PC-3 (cell line): Measurements from ENCODE around the gene FAM135A. TPM values are rescaled to one million over a fixed set of nuclear protein-coding genes. Genes with fewer than 3 reads are reported as not detected.

Source experiments
- ATAC-seq: fragments of 200-7000 bp; cut with Tn5 transposase; 2 replicates; pipeline ENCODE4 v1.9.1; 2020; ENCODE audit warnings: mild to moderate bottlenecking, moderate library complexity
- BruUV-seq: library from RNA; stranded (reverse); fragments of 400-500 nt; replicated peaks from 2 replicates; lab custom pipeline; 2021; lab: Mats Ljungman, UMichigan
- CTCF ChIA-PET: fragments of 300-600 bp; sonication (Branson Sonifier 250); formaldehyde crosslinking; loops from one replicate; lab custom pipeline; 2022; ENCODE audit warnings: antibody characterized with exemption; lab: Charles Lee
- POLR2A ChIA-PET: fragments of 300-600 bp; sonication (Branson Sonifier 250); formaldehyde crosslinking; loops from one replicate; lab custom pipeline; 2022; ENCODE audit warnings: antibody characterized with exemption; ENCODE audit not compliant: unreplicated experiment; lab: Charles Lee
- DNase-seq: peaks from one replicate; pipeline ENCODE4 v3.0.0-alpha.2; 2015
- H2AFZ ChIP-seq: fragments of 300-600 bp; sonication (generic); 2 replicates; pipeline ENCODE4 v1.6.0; 2016; ENCODE audit warnings: antibody characterized with exemption, low read length
- H3F3A ChIP-seq: fragments of 300-600 bp; sonication (generic); one replicate; pipeline ENCODE4 v1.6.0; 2017; ENCODE audit warnings: antibody characterized with exemption, low read length, control low read depth, mild to moderate bottlenecking; ENCODE audit not compliant: unreplicated experiment
- H3K27ac ChIP-seq: fragments of 300-600 bp; sonication (generic); 2 replicates; pipeline ENCODE4 v1.5.1; 2016; ENCODE audit warnings: mild to moderate bottlenecking, low read length
- H3K27me3 ChIP-seq: fragments of 300-600 bp; sonication (generic); 2 replicates; pipeline ENCODE4 v1.6.1; 2016; ENCODE audit warnings: low read length, mixed read lengths
- H3K36me3 ChIP-seq: fragments of 300-600 bp; sonication (generic); 2 replicates; pipeline ENCODE4 v1.6.1; 2016; ENCODE audit warnings: low read depth, mixed run types, low read length, mixed read lengths
- H3K4me1 ChIP-seq: fragments of 300-600 bp; sonication (generic); 2 replicates; pipeline ENCODE4 v1.5.1; 2016; ENCODE audit warnings: low read length; ENCODE audit not compliant: insufficient read depth
- H3K4me2 ChIP-seq: fragments of 300-600 bp; sonication (generic); 2 replicates; pipeline ENCODE4 v1.6.0; 2016; ENCODE audit warnings: low read length
- H3K4me3 ChIP-seq: fragments of 300-600 bp; sonication (generic); 2 replicates; pipeline ENCODE4 v1.5.1; 2016; ENCODE audit warnings: mild to moderate bottlenecking, low read length, mixed read lengths
- H3K79me2 ChIP-seq: fragments of 300-600 bp; sonication (generic); 2 replicates; pipeline ENCODE4 v1.6.1; 2017; ENCODE audit warnings: low read length, mixed read lengths
- H3K9ac ChIP-seq: fragments of 300-600 bp; sonication (generic); 2 replicates; pipeline ENCODE4 v1.6.0; 2016; ENCODE audit warnings: mild to moderate bottlenecking, low read length
- H3K9me2 ChIP-seq: fragments of 300-600 bp; sonication (generic); replicated peaks from 2 replicates; pipeline ENCODE4 v1.6.1; 2016; ENCODE audit warnings: mixed run types, low read length, mixed read lengths
- H3K9me3 ChIP-seq: fragments of 300-600 bp; sonication (generic); 2 replicates; pipeline ENCODE4 v1.6.1; 2016; ENCODE audit warnings: low read length, mixed read lengths
- H4K20me1 ChIP-seq: fragments of 300-600 bp; sonication (generic); 2 replicates; pipeline ENCODE4 v1.6.1; 2016; ENCODE audit warnings: low read length, mixed read lengths
- EZH2 ChIP-seq: fragments of 300-600 bp; sonication (generic); IDR thresholded peaks from one replicate; pipeline ENCODE4 v1.6.1; 2017; ENCODE audit warnings: antibody characterized with exemption, mild to moderate bottlenecking, low read length; ENCODE audit not compliant: unreplicated experiment
- EZH2phosphoT487 ChIP-seq: fragments of 300-600 bp; sonication (generic); IDR thresholded peaks from 2 replicates; pipeline ENCODE4 v1.6.1; 2018; ENCODE audit warnings: mild to moderate bottlenecking, antibody characterized with exemption, low read length, borderline replicate concordance
- intact Hi-C: fragments of 100-400 bp; cut with micrococcal nuclease; formaldehyde crosslinking; loops from 2 replicates; pipeline ENCODE4 v1.9.0; 2023
- total RNA-seq: library from RNA; depleted of rRNA; stranded (reverse); fragments of >200 nt; gene quantifications from 2 replicates; pipeline ENCODE4 v1.2.3, GENCODE V29; 2014
- TF ChIP-seq, protein P1 (sequence below): fragments of 300-600 bp; sonication (generic); conservative IDR thresholded peaks from 2 replicates; pipeline ENCODE4 v1.5.1; 2017; ENCODE audit warnings: antibody characterized with exemption, low read depth, mild to moderate bottlenecking, low read length

The FAM135A gene
- total RNA-seq, 1 experiment from 2014 or later, result 18.1 TPM

GRCh38 chr6:70575899-70576495, 162.7 kb downstream of the FAM135A start:
- ATAC-seq (no peak), DNase-seq (no peak)
- H3K9ac ChIP-seq, result no peak overlapping the region
- no peak overlapping the region for H3K4me3 ChIP-seq
- H3K4me2 ChIP-seq, result no peak overlapping the region
- intact Hi-C loops, result no loop called here
- BruUV-seq, result no TSS peak
- no peaks in the 10 kb centered on the region for H3K9me2 ChIP-seq
- no peaks in the 10 kb centered on the region for H3K9me3 ChIP-seq
- TF ChIP-seq EZH2phosphoT487, result no peak
- ChIA-PET CTCF (no interaction called here), POLR2A (no interaction called here)
- no peaks in the 10 kb centered on the region for H3K27me3 ChIP-seq
- H3K27ac ChIP-seq, result no peak overlapping the region
- H3K4me1 ChIP-seq, result no peaks in the 10 kb centered on the region
- no peaks in the 10 kb centered on the region for H3K79me2 ChIP-seq
- H2AFZ ChIP-seq, result no peak overlapping the region
- H3K36me3 ChIP-seq, result no peaks in the 10 kb centered on the region
- no peaks in the 10 kb centered on the region for H4K20me1 ChIP-seq
- H3F3A ChIP-seq, result no peaks in the 10 kb centered on the region

DNA sequence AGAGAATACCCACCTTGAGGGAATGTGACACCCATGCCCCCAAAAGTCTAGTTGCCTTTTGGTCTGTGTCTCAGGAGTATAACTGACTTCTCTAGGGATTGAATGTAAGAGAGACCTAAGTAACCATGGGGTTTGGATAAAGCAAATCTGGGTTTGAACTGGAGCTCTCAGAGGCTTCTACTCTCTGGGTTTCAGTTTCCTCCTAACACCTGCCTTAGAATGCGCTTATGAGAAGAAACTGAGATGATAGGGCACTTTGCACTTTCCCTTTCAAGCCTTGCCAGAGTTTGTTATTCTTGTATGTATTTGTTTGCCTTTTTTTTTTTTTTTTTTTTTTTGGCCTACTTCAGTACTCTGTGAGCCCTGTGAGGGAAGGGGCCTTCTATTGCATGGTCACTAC, 172.8 kb downstream of the FAM135A start:
- no peak for TF ChIP-seq EZH2
- TF ChIP-seq, protein P1, sequence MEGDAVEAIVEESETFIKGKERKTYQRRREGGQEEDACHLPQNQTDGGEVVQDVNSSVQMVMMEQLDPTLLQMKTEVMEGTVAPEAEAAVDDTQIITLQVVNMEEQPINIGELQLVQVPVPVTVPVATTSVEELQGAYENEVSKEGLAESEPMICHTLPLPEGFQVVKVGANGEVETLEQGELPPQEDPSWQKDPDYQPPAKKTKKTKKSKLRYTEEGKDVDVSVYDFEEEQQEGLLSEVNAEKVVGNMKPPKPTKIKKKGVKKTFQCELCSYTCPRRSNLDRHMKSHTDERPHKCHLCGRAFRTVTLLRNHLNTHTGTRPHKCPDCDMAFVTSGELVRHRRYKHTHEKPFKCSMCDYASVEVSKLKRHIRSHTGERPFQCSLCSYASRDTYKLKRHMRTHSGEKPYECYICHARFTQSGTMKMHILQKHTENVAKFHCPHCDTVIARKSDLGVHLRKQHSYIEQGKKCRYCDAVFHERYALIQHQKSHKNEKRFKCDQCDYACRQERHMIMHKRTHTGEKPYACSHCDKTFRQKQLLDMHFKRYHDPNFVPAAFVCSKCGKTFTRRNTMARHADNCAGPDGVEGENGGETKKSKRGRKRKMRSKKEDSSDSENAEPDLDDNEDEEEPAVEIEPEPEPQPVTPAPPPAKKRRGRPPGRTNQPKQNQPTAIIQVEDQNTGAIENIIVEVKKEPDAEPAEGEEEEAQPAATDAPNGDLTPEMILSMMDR, result no peak
- TF ChIP-seq EZH2phosphoT487, result no peak
- Histone ChIP-seq H3K9ac (no peak overlapping the region), H3K4me2 (no peak overlapping the region), H2AFZ (no peak overlapping the region), H3K27ac (no peak overlapping the region), H3K4me3 (no peak overlapping the region), H3K27me3 (no peaks in the 10 kb centered on the region), H3F3A (no peaks in the 10 kb centered on the region), H3K36me3 (no peaks in the 10 kb centered on the region), H4K20me1 (no peaks in the 10 kb centered on the region), H3K9me3 (no peaks in the 10 kb centered on the region), H3K4me1 (no peaks in the 10 kb centered on the region), H3K79me2 (no peaks in the 10 kb centered on the region), H3K9me2 (no peaks in the 10 kb centered on the region)
- intact Hi-C loops, result no loop called here
- ChIA-PET POLR2A (no interaction called here), CTCF (no interaction called here)
- DNase-seq, result no peak
- BruUV-seq, result no TSS peak
- no peak for ATAC-seq

- no peaks in the 10 kb centered on the region for H3K9me3 ChIP-seq
These were observed 177.1 kb downstream of the FAM135A start for GRCh38 chr6:70590400-70590799.

More at GRCh38 chr6:70590400-70590799, 177.1 kb downstream of the FAM135A start:
- H4K20me1 ChIP-seq, result no peaks in the 10 kb centered on the region
- TF ChIP-seq, protein P1, result no peak
- H3K9ac ChIP-seq, result no peak overlapping the region
- no peak overlapping the region for H3K27ac ChIP-seq
- H3K36me3 ChIP-seq, result no peaks in the 10 kb centered on the region
- intact Hi-C loops, result no loop called here
- ChIA-PET CTCF (no interaction called here), POLR2A (no interaction called here)
- H3K4me2 ChIP-seq, result no peak overlapping the region
- no TSS peak for BruUV-seq
- H3F3A ChIP-seq, result no peaks in the 10 kb centered on the region
- H3K79me2 ChIP-seq, result no peaks in the 10 kb centered on the region
- no peak for ATAC-seq
- H2AFZ ChIP-seq, result no peak overlapping the region
- no peaks in the 10 kb centered on the region for H3K27me3 ChIP-seq
- no peaks in the 10 kb centered on the region for H3K4me1 ChIP-seq
- no peak overlapping the region for H3K4me3 ChIP-seq
- H3K9me2 ChIP-seq, result no peaks in the 10 kb centered on the region
- no peak for DNase-seq
